Skeletal muscle cell (primary cell): ENCODE data around the gene GOLGA8Q.
"Not testable (repeated sequence)": the region's sequence is repeated elsewhere in the genome, so short reads cannot be mapped to it uniquely, and the experiment has no call there.

Source experiments
- DNase-seq: peaks from one replicate; pipeline ENCODE4 v3.0.0-alpha.2; 2010; ENCODE audit warnings: low read depth
- H3K4me3 ChIP-seq: 2 replicates; pipeline ENCODE4 v1.5.1; 2011; ENCODE audit warnings: low read depth, mild to moderate bottlenecking, control low read depth, low read length, moderate library complexity

GOLGA8Q gene, protein sequence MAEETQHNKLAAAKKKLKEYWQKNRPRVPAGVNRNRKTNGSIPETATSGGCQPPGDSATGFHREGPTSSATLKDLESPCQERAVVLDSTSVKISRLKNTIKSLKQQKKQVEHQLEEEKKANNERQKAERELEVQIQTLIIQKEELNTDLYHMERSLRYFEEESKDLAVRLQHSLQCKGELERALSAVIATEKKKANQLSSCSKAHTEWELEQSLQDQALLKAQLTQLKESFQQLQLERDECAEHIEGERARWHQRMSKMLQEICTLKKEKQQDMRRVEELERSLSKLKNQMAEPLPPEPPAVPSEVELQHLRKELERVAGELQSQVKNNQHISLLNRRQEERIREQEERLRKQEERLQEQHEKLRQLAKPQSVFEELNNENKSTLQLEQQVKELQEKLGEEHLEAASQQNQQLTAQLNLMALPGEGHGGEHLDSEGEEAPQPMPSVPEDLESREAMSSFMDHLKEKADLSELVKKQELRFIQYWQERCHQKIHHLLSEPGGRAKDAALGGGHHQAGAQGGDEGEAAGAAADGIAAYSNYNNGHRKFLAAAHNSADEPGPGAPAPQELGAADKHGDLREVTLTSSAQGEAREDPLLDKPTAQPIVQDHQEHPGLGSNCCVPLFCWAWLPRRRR

DNA sequence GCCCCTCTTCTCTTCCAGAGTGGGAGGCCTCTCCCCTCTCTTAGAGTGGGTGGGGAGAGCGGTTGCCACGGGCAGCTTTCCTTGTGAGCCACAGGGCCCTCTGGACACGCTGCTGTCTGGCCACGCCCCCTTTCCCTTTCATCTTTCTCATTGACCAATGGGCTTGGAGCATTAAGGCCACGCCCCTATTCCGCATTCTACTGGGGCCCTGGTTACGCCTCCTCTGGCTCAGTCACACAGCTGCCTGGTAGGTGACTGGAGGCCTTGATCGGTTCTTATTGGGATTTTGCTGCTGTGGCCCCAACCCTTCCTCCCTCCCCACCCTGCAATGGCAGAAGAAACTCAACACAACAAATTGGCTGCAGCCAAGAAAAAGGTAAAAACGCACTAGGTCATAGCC lies at the start of gene GOLGA8Q:
TSS of gene GOLGA8Q (plus strand) at position 301 of the 400 bp plus-strand sequence. CDS start at position 329, 28 bp downstream.
- H3K4me3 ChIP-seq, DNase-seq: not testable (repeated sequence)

DNA sequence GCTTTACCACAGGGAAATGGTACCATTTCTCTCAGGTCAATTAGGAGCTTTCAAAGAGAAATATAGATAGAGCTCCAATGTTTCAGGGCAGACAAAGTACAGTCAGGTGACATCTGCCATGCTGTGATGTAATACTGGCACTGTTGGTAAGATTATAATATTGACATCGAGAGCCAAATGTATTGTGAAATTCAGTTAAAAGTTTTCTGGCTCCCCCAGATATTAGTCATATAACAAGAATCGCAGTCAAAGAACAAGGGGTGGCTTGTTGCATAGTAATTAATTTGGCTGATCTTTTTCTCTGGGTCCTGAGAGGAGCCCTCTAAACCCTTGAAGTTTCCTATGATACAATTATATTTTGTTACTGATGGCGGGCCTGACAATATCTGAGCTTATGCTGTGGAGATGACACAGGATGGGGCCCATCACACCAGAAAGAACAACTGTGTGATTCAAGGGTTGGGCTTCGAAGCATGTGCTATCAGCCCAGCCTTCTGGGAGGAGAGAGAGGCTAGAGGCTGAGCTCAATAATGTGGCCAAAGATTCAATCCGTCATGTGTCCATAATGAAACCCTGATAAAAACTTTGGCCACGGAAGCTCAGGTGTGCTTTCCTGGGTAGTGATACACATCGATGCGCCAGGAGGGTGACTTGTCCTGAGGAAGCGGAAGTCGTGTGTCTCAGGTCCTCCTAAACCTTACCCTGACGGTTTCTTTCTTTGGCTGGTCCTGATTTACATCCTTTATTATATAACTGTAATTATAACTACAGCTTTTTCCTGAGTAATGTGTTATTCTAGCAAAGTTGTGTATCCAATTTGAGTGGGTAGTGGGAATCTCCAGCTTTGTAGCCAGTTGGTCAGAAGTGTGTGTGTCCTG lies 48.7 kb upstream of the GOLGA8Q start:
- not testable (repeated sequence) for H3K4me3 ChIP-seq, DNase-seq

DNA sequence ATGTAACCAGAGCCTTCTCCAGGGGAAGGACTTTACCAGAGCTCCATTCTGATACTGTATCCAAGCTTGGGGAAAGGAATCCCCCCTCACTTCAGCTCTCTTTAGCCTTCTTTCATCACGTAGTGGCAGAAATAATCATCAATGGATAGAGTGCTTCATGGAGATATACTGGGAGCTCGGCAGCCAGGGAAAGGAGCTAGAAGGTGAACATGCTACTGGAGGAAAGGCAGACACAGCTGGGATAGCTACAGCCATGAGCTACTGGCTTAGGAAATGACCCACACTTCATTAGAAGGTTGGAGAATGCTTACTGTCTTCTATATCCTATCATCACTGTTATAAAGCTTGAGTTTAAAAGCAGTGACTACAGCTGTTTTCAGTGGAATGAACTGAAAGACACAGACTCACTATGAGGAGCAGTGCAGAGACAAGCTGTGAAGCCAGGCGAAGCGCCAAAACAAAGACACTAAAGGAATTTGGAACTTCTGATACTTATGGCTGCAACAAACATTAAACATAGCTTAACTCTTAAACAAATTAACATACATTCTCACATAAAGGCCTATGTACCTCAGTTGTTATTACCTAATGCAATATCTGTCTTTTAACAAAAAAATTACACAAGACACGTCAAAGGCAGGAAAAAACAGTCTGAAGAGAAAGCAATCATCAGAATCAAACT lies 47.5 kb upstream of the GOLGA8Q start:
- not testable (repeated sequence) for H3K4me3 ChIP-seq, DNase-seq

DNA sequence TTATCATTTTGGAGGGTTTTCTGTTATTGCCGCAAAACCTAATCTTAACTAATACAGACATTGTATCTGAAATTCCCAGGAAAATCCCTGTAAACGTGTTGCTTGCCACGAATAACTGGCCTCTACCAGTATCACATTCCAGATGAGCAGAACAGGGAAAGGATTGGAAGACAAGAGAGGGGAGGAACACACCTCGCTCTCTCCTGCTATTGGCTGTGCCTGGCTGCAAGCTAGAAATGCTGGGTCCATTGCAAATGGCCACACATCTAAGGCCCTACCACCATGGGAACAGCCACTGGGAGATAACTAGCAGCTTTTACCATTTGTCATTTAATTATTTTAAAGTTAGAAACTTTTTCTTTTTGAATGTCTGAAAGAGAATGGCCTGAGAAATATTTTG lies 37.3 kb upstream of the GOLGA8Q start:
- not testable (repeated sequence) for H3K4me3 ChIP-seq, DNase-seq

DNA sequence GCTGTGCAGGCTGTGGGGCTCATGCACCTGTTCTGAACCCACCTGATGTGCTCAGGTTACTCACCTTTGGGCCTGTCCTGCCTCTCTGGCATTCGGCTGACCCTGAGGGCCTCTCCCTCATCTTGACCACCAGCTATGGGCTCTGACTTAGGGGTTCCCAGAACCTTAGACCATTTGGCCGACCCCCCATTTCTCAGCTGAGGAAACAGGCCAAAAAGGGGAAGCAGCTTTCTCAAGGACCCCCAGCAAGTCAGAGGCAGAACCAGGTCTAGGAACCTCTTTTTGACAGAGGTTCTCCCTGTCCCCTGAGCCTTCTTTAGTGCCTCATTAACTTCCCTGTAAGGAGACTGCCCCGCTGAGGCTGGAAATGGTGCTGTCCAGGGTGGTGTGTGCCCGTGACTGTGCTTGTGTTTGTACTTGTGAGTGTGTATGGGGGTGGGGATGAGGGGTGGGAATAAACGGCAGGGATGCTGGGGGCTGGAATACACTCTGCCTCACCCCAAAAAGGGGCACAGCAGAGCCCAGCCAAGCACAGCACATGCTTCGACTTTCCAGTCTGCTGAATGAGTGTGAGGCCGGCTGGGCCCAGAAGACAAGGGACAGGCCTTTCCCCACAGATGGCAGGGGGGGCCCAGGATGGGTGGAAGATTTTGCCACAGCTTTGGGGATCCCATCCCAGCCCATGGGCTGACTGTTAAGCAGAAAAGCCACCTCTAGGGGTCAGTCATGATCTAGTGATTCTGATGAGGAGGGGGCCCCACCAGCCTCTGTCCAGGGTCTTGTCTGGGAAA lies 28.2 kb upstream of the GOLGA8Q start:
- not testable (repeated sequence) for DNase-seq, H3K4me3 ChIP-seq

DNA sequence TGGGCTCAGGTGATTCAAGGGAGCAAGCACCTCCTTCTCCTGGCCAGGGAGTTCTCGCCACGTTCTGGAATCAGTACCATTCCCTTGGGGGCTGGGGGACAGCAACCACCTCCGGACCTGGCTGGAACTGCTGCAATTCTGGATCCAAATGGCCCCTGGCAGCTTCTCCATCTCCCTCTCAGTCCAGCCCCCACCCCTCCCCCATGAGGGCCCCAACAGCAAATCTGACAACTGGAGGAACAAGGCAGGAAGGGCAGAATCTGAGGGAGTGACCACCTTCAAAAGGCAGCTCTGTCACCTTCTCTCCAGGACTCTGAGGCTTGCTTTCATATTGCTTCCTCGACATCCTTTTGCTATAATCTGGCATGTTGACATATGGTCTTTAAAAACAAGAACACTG lies 25.9 kb upstream of the GOLGA8Q start:
- not testable (repeated sequence) for DNase-seq

DNA sequence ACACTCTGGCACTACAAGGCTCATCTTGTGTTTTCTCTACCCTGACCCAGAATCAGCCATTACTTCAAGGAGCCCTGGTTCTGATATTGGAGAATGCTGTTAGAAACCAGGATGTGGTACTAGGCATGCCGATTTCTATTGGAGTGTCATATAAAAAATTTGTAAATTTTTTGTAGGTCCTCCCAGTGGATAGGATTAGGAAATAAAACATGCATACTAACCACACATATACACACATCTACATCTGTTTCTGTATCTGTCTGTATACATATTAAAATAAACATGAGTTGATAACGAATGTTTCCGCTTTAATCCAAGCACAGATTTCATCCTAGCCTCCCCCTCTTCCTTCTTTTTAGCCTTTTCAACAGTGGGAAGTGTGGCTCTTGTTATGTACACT lies 22.8 kb upstream of the GOLGA8Q start:
- H3K4me3 ChIP-seq, DNase-seq: not testable (repeated sequence)

More for the DNA sequence above, 25.9 kb upstream of the GOLGA8Q start:
- not testable (repeated sequence) for H3K4me3 ChIP-seq

DNA sequence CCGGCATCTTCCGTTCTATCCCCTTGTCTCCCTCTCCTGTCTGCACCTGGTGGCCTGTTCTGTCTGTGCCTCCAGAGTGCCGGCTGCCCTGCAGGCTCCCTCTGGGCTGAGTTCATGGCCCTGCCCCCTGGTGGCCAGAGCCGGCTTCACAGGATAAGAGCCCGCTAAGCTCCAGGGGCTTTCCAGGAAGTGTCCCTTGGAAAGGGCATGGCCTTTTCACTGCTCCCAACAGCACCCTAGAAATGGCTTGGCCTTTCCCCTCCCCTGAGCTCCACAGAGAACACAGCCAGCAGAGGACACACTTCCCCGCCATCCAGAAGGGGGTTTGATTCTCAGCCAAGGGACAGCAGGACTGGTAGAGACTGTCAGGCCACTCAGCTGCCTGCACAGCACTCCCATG lies 15.1 kb downstream of the GOLGA8Q start:
- not testable (repeated sequence) for H3K4me3 ChIP-seq, DNase-seq

DNA sequence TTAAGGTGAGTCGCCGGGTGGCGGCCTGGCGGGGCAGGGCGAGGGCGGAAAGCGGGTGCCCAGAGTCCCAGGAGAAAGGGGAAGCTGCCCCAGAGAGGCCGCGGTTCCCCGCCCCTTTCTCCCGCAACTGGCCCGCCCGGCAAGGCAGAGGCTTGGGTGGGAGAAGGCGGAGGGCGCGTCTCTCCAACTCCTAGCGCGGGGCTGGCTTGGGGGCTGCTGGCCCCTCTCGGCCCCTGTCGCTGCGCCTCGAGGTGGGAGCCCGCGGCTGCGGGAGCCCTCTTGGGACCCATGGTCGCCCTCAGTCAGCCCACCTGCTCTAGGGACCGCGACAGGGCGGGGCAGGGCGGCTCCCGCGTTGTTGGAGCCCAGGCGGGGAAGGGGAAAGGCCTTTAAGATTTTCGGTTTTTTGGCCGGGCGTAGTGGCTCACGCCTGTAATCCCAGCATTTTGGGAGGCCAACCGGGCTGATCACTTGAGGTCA lies 21.2 kb downstream of the GOLGA8Q start:
- H3K4me3 ChIP-seq, DNase-seq: not testable (repeated sequence)

DNA sequence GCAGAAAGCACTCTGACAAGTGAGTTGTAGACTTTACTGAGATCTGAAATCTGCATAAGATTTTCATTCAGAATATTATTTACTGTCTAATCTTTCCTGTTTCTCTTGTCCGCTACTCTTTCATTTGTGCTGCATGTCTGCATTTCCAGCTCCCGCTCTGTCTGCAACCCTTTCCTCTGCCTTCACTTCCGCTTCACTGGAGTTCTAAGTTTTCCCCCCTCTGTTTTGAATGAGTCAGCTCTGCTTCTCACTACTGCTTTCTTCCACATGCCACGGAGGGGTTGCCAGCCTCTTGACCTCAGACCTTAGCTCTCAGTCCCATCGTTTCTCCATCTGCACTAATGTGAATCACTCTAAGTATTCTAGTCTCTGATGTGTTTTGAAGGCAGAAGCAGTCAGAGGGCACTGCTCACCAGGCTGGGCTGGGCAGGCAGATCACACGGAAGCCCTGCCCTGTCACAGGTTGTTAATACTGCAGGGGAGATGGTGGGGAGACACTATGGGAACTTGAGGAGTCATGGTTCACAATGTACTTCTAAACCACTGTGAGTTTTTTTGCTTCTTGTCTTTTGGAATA lies 27.6 kb downstream of the GOLGA8Q start:
- H3K4me3 ChIP-seq, DNase-seq: not testable (repeated sequence)

DNA sequence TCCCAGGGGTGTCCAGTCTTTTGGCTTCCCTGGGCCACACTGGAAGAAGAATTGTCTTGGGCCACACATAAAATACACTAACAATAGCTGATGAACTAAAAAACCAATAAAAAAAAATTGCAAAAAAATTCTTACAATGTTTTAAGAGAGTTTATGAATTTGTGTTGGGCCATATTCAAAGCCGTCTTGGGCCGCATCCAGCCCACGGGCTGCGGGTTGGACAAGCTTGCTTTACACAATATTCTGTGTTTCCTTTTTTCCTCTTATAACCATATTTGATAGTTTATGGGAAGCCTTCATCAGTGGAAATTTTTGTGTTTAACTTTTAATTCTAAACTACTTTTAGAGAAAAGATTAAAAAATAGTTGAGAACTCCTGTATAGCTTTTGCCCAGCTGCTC lies 28.9 kb downstream of the GOLGA8Q start:
- DNase-seq, H3K4me3 ChIP-seq: not testable (repeated sequence)

DNA sequence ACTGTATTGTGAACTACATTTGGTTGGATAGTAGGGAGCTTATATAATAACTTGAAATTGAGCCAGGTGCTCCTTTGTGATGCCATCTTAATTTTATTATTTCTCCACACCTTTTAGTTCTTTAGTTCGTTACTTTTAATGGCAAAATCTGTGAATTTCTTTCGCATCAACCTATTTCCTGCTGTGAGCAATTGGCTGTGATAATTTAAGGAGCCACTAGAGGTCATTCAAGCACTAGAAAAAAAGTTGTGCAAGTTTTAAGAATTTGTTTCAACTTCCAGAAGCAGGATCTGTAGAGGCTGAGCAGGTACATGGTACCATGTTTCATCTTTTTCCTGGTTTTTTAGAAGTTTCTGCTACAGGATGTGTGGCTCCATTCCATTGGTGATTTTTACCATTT lies 47.1 kb downstream of the GOLGA8Q start:
- not testable (repeated sequence) for H3K4me3 ChIP-seq, DNase-seq

DNA sequence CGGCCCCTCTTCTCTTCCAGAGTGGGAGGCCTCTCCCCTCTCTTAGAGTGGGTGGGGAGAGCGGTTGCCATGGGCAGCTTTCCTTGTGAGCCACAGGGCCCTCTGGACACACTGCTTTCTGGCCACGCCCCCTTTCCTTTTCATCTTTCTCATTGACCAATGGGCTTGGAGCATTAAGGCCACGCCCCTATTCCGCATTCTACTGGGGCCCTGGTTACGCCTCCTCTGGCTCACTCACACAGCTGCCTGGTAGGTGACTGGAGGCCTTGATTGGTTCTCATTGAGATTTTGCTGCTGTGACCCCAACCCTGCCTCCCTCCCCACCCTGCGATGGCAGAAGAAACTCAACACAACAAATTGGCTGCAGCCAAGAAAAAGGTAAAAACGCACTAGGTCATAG lies 51.9 kb downstream of the GOLGA8Q start, which contains the start of gene GOLGA8H:
TSS of gene GOLGA8H (plus strand) at position 233 of the 400 bp plus-strand sequence. CDS start at position 331, 98 bp downstream.
- DNase-seq, H3K4me3 ChIP-seq: not testable (repeated sequence)
